ENCODE data around the gene PIGH.
"Not testable (repeated sequence)": the region's sequence is repeated elsewhere in the genome, so short reads cannot be mapped to it uniquely, and the experiment has no call there.

PIGH gene

DNA sequence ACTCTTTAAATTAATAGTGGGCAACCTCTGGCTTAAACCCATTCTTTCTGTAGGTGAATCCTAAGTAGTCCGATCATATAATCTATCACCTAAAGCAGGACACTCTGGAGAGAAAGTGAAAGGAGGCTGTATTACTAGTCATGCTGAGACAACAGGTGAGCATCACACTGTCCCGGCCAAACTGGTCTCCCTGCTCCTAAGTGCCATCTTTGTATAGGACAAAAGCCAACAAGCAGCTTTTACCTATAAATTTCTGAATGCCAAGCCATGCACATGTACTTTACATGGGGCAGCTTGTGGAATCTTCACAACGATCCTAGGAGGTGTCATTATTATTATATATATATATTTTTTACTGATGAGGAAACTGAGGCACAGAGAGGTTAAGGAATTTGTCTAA is 48.9 kb downstream of the PIGH start:
- no peak for DNase-seq (ENCODE audit: low read depth)

DNA sequence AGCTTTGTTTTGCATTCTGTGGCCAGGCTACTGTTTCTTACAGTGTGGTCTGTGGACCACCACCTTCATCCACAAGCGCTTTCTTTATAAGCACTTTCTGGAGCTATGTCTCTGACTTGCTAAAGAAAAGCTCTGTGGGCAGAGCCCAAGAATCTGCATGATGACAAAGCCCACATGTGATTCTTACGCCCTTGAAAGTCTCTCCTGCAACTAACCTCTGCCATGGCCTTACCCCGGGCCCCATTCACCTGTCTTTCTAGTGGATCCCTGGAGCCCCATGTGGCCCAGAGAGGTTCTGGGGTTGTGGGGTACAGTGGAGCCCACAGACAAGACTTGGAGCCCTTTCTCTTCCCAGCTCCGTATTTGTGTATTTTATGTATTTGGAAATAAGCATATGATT is 50.3 kb downstream of the PIGH start:
- DNase-seq (ENCODE audit: low read depth): no peak

DNA sequence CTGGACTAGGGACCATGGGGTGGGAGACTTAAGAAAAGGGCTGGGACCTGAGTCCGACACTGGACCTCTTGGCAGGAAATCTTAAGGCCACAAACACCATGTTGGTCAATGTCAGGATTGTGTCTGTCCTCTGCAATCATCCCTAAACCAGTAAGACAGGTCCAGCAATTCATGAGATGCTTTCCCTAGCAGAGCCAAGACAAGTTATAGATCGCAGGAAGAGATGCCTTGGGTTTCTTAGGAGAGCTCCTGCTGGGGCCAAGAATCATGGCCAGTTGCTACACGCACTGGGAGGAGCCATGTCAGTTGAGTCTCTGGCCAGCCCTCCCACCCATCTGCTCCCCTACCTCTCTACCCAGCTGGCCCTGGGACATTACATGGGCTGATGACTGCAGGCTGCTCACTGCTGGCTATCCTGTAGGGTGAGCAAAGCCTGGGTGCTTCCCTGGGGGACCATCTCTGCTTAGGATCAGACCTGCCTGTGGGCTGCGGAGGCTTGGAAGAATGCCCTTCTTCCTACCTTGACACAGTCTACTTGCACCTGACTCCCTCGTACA is 52.8 kb downstream of the PIGH start:
- DNase-seq (ENCODE audit: low read depth): no peak

DNA sequence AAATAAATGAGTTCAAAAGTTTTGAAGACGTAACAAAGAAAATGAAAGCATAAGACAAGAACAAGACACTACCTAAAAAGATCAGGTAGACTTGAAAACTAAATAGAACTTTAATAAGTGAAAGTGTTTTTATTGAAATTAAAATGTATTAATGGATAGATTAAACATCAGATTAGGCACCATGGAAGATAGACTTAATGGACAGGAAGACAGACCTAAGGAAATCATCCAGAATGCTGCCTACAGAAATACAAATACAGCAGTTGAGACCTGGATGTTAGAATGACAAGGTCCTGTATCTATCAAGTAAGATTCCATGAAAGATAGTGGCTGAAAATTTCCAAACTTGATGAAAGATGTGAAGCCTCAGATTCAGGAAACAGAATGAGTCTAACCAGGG is 55.5 kb downstream of the PIGH start:
- no peak for DNase-seq (ENCODE audit: low read depth)

DNA sequence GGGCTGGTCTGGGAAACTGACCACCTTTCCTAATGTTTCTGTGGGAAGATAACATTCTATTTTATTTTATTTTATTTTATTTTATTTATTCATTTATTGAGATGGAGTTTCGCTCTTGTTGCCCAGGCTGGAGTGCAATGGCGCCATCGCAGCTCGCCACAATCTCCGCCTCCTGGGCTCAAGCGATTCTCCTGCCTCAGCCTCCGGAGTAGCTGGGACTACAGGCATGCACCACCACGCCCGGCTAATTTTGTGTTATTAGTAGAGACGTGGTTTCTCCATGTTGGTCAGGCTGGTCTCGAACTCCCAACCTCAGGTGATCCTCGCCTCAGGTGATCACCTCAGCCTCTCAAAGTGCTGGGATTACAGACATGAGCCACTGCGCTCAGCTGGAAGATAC is 57.4 kb downstream of the PIGH start:
- not testable (repeated sequence) for DNase-seq (ENCODE audit: low read depth)

DNA sequence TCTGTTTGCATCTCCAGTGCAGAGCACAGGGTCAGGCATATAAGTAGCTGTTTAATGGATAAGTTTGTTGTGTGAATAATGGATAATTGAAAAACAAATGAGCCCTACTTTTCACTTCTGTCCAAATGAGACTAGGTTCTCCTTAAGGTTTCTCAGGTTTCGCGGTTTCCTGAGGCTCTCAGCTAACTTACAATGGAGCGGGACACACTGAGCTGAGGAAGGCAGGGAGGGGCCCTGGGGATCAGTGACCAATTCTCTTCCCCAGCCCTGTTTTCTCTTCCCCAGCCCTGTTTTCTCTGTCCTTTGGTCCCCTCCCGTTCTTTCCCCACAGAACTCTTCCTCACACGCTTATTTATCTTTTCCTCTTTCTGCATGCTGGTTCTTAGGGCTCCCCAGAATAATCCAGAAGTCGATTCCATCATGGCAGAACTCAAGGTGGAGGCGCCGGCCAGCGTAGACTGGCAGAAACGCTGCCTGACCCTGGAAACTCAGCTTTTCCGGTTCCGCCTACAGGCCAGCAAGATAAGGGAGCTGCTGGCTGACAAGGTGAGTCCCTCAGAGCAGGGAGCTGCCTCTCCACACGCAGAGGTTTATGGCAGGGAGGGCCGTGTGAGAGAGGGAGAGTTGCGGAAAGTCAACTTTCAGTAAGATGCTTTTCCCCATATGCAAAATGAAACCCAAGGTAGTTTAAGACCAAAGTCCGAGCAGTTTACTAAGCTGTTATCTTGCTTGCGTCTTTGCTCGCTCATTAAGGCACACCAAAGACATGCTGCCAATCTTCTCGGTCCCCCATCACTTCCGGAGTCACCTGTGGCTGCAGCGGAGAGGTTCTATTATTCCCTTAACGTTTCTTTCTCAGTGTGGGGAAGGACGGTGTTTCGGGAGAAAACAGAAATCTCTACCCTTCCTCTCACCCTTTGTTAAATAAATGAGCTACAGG is 58.4 kb downstream of the PIGH start:
- no peak for DNase-seq (ENCODE audit: low read depth)
